OCI-LY1 (cell line): Measurements from ENCODE around the gene PLA2G2F.

Experiments
- H2AFZ ChIP-seq: fragments of 200-600 bp; sonication (generic), shearing (Covaris generic); 2 replicates; pipeline ENCODE4 v1.6.0; 2014; ENCODE audit warnings: antibody characterized with exemption, mild to moderate bottlenecking, low read length
- H3F3A ChIP-seq: fragments of 200-600 bp; sonication (generic), shearing (Covaris generic); 2 replicates; pipeline ENCODE4 v1.6.0; 2014; ENCODE audit warnings: mild to moderate bottlenecking, antibody characterized with exemption, low read length, moderate library complexity; ENCODE audit not compliant: insufficient read depth
- H3K27ac ChIP-seq: fragments of 200-600 bp; sonication (generic); 2 replicates; pipeline ENCODE4 v1.5.1; 2014; ENCODE audit warnings: low read length, mixed run types, mild to moderate bottlenecking, low read depth; ENCODE audit not compliant: poor library complexity, severe bottlenecking
- H3K27me3 ChIP-seq: fragments of 200-600 bp; sonication (generic); 2 replicates; pipeline ENCODE4 v1.6.0; 2014; ENCODE audit warnings: antibody characterized with exemption, mild to moderate bottlenecking, low read length, moderate library complexity; ENCODE audit not compliant: insufficient read depth
- H3K36me3 ChIP-seq: fragments of 200-600 bp; sonication (generic); 2 replicates; pipeline ENCODE4 v1.6.1; 2014; ENCODE audit warnings: mild to moderate bottlenecking, antibody characterized with exemption, low read length, moderate library complexity, mixed read lengths; ENCODE audit not compliant: insufficient read depth
- H3K4me1 ChIP-seq: fragments of 200-600 bp; sonication (generic); 2 replicates; pipeline ENCODE4 v1.5.1; 2014; ENCODE audit warnings: mild to moderate bottlenecking, low read length, moderate library complexity; ENCODE audit not compliant: insufficient read depth, severe bottlenecking
- H3K4me2 ChIP-seq: fragments of 200-600 bp; sonication (generic), shearing (Covaris generic); 2 replicates; pipeline ENCODE4 v1.6.1; 2014; ENCODE audit warnings: low read length
- H3K4me3 ChIP-seq: fragments of 200-600 bp; sonication (generic); 2 replicates; pipeline ENCODE4 v1.5.1; 2014; ENCODE audit warnings: low read length, low read depth, mild to moderate bottlenecking, mixed read lengths; ENCODE audit not compliant: poor library complexity, severe bottlenecking
- H3K79me2 ChIP-seq: fragments of 200-600 bp; shearing (Covaris generic); 2 replicates; pipeline ENCODE4 v1.6.1; 2016; ENCODE audit warnings: mixed run types, low read length, mixed read lengths; ENCODE audit not compliant: insufficient read depth
- H3K9ac ChIP-seq: fragments of 200-600 bp; sonication (generic), shearing (Covaris generic); 2 replicates; pipeline ENCODE4 v1.6.1; 2014; ENCODE audit warnings: mild to moderate bottlenecking, low read length, mixed read lengths
- H3K9me2 ChIP-seq: fragments of 200-600 bp; sonication (generic), shearing (Covaris generic); 2 replicates; pipeline ENCODE4 v1.6.1; 2014; ENCODE audit warnings: low read depth, mild to moderate bottlenecking, low read length, mixed read lengths
- H3K9me3 ChIP-seq: fragments of 200-600 bp; shearing (Covaris generic); 2 replicates; pipeline ENCODE4 v1.6.1; 2014; ENCODE audit warnings: low read length, mixed read lengths
- H4K20me1 ChIP-seq: fragments of 200-600 bp; sonication (generic), shearing (Covaris generic); 2 replicates; pipeline ENCODE4 v1.6.0; 2016; ENCODE audit warnings: mild to moderate bottlenecking, low read length; ENCODE audit not compliant: insufficient read depth
- EZH2 ChIP-seq: fragments of 200-600 bp; sonication (generic), shearing (Covaris generic); IDR thresholded peaks from 2 replicates; pipeline ENCODE4 v1.8.0; 2017; ENCODE audit warnings: borderline replicate concordance, mixed run types, mild to moderate bottlenecking, antibody characterized with exemption, low read length, moderate library complexity, mixed read lengths
- TF ChIP-seq, protein P1 (sequence below): fragments of 200-600 bp; sonication (generic), shearing (Covaris generic); IDR thresholded peaks from 2 replicates; pipeline ENCODE4 v1.5.1; 2017; ENCODE audit warnings: mild to moderate bottlenecking, antibody characterized with exemption, low read length, moderate library complexity, mixed read lengths

The PLA2G2F gene

GRCh38 chr1:20180844-20181207 lies 41.7 kb downstream of the PLA2G2F start:
- H3K27ac ChIP-seq = no peak overlapping the region
- no peak overlapping the region for H3K4me2 ChIP-seq
- no peaks in the 10 kb centered on the region for H3K36me3 ChIP-seq
- no peak for TF ChIP-seq EZH2
- TF ChIP-seq, protein P1, sequence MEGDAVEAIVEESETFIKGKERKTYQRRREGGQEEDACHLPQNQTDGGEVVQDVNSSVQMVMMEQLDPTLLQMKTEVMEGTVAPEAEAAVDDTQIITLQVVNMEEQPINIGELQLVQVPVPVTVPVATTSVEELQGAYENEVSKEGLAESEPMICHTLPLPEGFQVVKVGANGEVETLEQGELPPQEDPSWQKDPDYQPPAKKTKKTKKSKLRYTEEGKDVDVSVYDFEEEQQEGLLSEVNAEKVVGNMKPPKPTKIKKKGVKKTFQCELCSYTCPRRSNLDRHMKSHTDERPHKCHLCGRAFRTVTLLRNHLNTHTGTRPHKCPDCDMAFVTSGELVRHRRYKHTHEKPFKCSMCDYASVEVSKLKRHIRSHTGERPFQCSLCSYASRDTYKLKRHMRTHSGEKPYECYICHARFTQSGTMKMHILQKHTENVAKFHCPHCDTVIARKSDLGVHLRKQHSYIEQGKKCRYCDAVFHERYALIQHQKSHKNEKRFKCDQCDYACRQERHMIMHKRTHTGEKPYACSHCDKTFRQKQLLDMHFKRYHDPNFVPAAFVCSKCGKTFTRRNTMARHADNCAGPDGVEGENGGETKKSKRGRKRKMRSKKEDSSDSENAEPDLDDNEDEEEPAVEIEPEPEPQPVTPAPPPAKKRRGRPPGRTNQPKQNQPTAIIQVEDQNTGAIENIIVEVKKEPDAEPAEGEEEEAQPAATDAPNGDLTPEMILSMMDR = no peak
- H3K9ac ChIP-seq = no peak overlapping the region
- H3K4me3 ChIP-seq = no peak overlapping the region
- no peaks in the 10 kb centered on the region for H3K79me2 ChIP-seq
- H3F3A ChIP-seq = no peaks in the 10 kb centered on the region
- no peaks in the 10 kb centered on the region for H3K4me1 ChIP-seq
- H4K20me1 ChIP-seq = no peaks in the 10 kb centered on the region
- no peaks in the 10 kb centered on the region for H3K9me2 ChIP-seq
- H2AFZ ChIP-seq = no peak overlapping the region
- H3K9me3 ChIP-seq = no peaks in the 10 kb centered on the region
- peaks cover 8% of the 10 kb centered on the region; the same call in 1 of the 2 replicates for H3K27me3 ChIP-seq

DNA sequence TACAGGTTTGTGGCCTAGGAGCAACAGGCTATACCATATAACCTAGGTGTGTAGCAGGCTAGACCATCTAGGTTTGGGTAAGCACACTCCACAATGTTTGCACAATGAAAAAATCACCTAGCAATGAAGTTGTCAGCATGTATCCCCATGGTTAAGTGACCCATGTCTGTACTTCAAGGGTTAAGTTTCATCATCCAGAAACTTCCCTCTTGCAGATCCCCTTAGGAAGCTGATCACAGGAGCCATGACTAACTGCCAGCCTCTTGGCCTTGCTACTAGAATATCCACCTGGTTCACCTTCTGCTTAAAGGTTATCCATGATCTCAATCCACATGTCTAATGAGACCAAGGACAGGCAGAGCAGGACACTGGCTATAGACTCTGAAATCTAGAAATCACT lies 43.3 kb downstream of the PLA2G2F start:
- no peaks in the 10 kb centered on the region for H3K9me2 ChIP-seq
- H3K4me3 ChIP-seq = no peak overlapping the region
- H3K9me3 ChIP-seq = no peaks in the 10 kb centered on the region
- H3K4me1 ChIP-seq = no peaks in the 10 kb centered on the region
- no peak overlapping the region for H2AFZ ChIP-seq
- TF ChIP-seq EZH2 = no peak
- TF ChIP-seq, protein P1 = no peak
- no peaks in the 10 kb centered on the region for H3K36me3 ChIP-seq
- no peaks in the 10 kb centered on the region for H3F3A ChIP-seq
- H3K9ac ChIP-seq = no peak overlapping the region
- H3K79me2 ChIP-seq = no peaks in the 10 kb centered on the region
- H3K27ac ChIP-seq = no peak overlapping the region
- no peak overlapping the region for H3K4me2 ChIP-seq
- H3K27me3 ChIP-seq = peaks cover 8% of the 10 kb centered on the region; the same call in 1 of the 2 replicates
- H4K20me1 ChIP-seq = no peaks in the 10 kb centered on the region

DNA sequence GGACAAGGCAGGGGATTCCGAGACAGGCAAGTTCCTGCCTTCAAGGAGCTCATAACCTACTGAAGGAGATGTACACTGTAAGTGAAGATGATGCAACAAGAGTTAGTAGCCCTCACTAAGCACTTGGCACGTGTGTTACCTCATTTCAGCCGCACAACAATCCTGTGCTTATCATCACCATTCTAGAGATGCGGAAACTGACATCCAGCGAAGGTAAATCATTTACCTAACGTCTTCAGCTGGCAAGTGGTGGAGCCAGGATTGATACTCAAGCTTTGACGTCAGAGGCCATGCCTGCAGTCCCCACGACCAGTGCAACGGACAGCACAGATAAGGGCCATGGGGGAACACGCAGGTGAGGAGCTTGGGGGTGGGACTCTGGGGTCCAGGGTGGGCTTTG lies 43.9 kb downstream of the PLA2G2F start:
- Histone ChIP-seq H3K79me2 (no peaks in the 10 kb centered on the region), H3K4me3 (no peak overlapping the region), H3F3A (no peaks in the 10 kb centered on the region), H3K9me2 (no peaks in the 10 kb centered on the region), H2AFZ (no peak overlapping the region), H3K9me3 (no peaks in the 10 kb centered on the region), H4K20me1 (no peaks in the 10 kb centered on the region), H3K4me1 (no peaks in the 10 kb centered on the region), H3K9ac (no peak overlapping the region), H3K27ac (no peak overlapping the region), H3K27me3 (peaks cover 8% of the 10 kb centered on the region; the same call in 1 of the 2 replicates), H3K4me2 (no peak overlapping the region), H3K36me3 (no peaks in the 10 kb centered on the region)
- no peak for TF ChIP-seq EZH2
- TF ChIP-seq, protein P1 = no peak
